Adipocyte (in vitro differentiated cells): ENCODE measurements around the gene MEGF6.
A peak's percentile ranks its signal among the peaks of the same experiment; 100 is the strongest.

Source experiments
- DNase-seq: peaks from one replicate; pipeline ENCODE4 v3.0.0-alpha.2; 2015; ENCODE audit warnings: low read depth
- H3K27me3 ChIP-seq: replicated peaks from 2 replicates; pipeline ENCODE4 v1.7.0; 2013; ENCODE audit warnings: mild to moderate bottlenecking, low read length, moderate library complexity; ENCODE audit not compliant: control insufficient read depth, insufficient read depth
- H3K36me3 ChIP-seq: 2 replicates; pipeline ENCODE4 v1.7.0; 2013; ENCODE audit warnings: low read length, mild to moderate bottlenecking, moderate library complexity; ENCODE audit not compliant: control insufficient read depth, insufficient read depth, severe bottlenecking
- H3K4me1 ChIP-seq: 2 replicates; pipeline ENCODE4 v1.7.0; 2013; ENCODE audit warnings: mild to moderate bottlenecking, low read length, moderate library complexity; ENCODE audit not compliant: control insufficient read depth, insufficient read depth
- H3K4me3 ChIP-seq: 2 replicates; pipeline ENCODE4 v1.7.0; 2013; ENCODE audit warnings: mild to moderate bottlenecking, low read length, moderate library complexity
- H3K9ac ChIP-seq: 2 replicates; pipeline ENCODE4 v1.7.0; 2013; ENCODE audit warnings: mild to moderate bottlenecking, low read length, moderate library complexity
- H3K9me3 ChIP-seq: 2 replicates; pipeline ENCODE4 v1.7.0; 2013; ENCODE audit warnings: mild to moderate bottlenecking, low read length, moderate library complexity; ENCODE audit not compliant: control insufficient read depth

MEGF6 gene

GRCh38 chr1:3488432-3488831 is 122.9 kb downstream of the MEGF6 start:
- Histone ChIP-seq H3K9me3 (peaks cover 8% of the 10 kb centered on the region), H3K4me1 (no peaks in the 10 kb centered on the region), H3K9ac (no peak overlapping the region), H3K4me3 (no peak overlapping the region), H3K27me3 (peaks cover 5% of the 10 kb centered on the region), H3K36me3 (no peaks in the 10 kb centered on the region)
- no peak for DNase-seq

- Histone ChIP-seq H3K9me3 (peaks cover 8% of the 10 kb centered on the region), H3K4me1 (no peaks in the 10 kb centered on the region), H3K4me3 (no peak overlapping the region), H3K9ac (no peak overlapping the region), H3K27me3 (peaks cover 5% of the 10 kb centered on the region), H3K36me3 (no peaks in the 10 kb centered on the region)
- no peak for DNase-seq
Observed at GRCh38 chr1:3485016-3485415, 126.3 kb downstream of the MEGF6 start.

DNA sequence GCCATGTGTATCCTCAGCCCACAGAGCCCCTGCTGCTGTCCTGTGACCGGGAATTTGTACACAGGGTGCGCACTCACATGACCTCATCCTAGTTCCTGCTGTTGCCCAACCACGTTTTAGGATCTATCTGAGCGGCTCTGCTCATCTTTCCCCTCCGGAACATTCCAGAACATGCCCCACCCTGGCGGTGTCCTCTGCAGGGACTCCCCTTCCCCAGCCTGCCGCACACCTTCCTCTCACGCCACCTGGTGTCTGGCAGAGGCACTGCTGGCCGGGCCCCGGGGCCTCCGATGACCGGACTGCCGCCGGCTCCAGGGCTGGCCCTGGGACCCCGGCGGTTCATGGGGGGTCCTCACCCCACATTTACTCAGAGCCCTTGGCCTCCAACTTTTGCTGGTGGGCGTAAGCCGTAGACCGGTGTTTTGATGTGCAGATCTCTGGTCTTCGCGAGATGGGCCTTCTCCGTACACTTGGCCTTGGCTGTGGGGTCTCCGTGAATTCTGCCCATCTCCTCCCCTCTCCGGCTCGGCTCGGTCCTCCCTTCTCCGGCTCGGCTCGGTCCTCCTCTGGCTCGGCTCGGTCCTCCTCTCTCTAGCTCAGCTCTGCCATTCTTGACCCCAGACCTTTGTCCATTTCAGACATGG is 127.4 kb downstream of the MEGF6 start:
- H3K4me1 ChIP-seq = no peaks in the 10 kb centered on the region
- peaks cover 5% of the 10 kb centered on the region for H3K27me3 ChIP-seq
- peaks cover 8% of the 10 kb centered on the region for H3K9me3 ChIP-seq
- H3K4me3 ChIP-seq = no peak overlapping the region
- H3K36me3 ChIP-seq = no peaks in the 10 kb centered on the region
- peak; percentile 63 for DNase-seq
- no peak overlapping the region for H3K9ac ChIP-seq

DNA sequence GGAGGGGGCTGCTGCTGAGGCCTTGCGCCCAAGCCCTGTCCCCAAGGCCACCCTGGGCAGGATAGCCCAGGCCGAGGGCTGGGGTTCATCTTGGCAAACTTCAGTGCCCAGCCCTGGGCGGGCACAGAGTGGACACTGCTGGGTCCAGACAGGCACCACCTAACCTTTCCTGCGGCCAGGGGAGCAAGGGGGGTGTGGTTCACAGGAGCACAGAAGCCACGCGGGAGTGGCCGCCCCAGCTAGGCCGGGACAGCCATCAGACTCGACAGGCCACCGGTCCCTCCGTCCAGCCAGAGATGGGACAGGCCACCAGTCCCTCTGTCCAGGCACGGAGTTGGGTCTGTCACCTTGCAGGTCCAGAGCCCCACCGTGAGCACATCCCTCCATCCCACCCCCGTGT is 127.9 kb downstream of the MEGF6 start:
- Histone ChIP-seq H3K4me1 (no peaks in the 10 kb centered on the region), H3K9me3 (peaks cover 2% of the 10 kb centered on the region), H3K36me3 (no peaks in the 10 kb centered on the region), H3K4me3 (no peak overlapping the region), H3K9ac (no peak overlapping the region), H3K27me3 (peaks cover 5% of the 10 kb centered on the region)
- DNase-seq = no peak

DNA sequence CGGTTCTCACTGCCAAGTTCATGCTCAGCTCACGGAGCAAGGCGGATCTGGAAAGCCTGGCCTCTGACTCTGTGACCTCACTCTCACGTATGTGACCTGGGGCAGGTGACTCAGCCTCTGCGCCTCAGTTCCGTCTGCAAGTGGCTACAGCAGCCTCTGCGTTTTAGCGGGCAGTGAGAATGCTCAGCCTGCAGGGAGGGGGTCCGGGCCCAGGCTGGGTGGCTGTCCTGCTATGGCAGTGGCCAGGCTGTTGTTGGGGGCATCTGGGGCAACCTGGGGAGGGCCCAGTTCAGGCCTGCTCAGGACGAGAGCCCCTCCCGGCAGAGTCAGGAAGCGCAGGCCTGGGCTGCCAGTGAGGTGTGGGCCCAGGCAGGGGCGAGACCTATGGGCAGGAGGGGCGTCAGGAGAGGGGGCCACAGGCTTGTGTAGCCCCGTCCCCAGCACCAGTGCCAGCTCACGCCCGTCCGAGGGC is 128.9 kb downstream of the MEGF6 start:
- Histone ChIP-seq H3K36me3 (no peaks in the 10 kb centered on the region), H3K4me1 (no peaks in the 10 kb centered on the region), H3K4me3 (no peak overlapping the region), H3K27me3 (peaks cover 8% of the 10 kb centered on the region), H3K9ac (no peak overlapping the region), H3K9me3 (no peaks in the 10 kb centered on the region)
- DNase-seq = no peak

DNA sequence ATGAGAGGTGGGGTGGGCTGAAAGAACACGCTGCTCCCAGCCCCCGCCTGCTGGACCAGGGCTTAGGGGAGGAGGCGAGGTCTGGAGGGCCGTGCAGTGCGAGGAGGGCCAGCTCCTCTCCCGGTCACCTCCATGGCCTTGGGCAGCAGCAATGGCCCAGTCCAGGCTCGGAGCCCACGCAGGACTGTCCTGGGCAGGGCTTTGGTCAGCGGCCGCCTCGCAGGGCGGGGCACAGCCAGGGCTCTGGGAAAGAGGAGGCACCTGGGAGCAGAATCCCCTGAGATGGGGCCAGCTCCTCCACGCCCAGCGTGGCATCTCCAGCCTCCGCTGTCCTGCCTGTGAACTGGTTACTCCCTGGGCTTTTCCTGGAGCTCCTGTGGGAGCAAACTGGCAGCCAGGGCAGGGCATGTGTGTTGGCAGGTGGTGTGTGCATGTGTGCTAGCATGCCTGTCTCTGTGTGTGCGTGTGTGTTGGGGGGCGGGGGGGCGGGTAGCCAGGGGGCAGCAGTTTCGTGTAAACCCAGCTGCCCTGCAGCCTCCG is 129.4 kb downstream of the MEGF6 start:
- no peaks in the 10 kb centered on the region for H3K9me3 ChIP-seq
- peaks cover 9% of the 10 kb centered on the region for H3K27me3 ChIP-seq
- H3K4me1 ChIP-seq = no peaks in the 10 kb centered on the region
- no peak overlapping the region for H3K9ac ChIP-seq
- no peak overlapping the region for H3K4me3 ChIP-seq
- no peak for DNase-seq
- H3K36me3 ChIP-seq = no peaks in the 10 kb centered on the region

DNA sequence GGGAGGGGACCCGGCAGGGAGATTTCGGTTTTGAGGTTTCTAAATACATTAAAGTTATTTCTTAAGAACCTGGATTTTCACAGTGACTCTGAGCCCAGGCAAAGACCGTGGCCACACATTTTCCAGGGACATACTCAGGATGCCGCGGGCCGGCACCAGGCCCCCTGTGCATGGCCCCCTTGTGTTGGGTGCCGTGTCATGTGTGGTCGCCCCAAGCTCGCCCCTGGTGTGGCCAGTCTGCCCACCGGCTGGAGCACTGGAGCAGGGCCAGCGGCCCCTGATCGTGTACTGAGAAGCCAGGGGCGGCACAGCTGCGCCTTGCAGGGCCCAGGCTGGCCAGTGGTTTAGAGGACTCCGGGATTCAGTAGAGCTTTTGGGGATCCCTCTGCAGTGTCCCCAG is 130.3 kb downstream of the MEGF6 start:
- Histone ChIP-seq H3K36me3 (no peaks in the 10 kb centered on the region), H3K9ac (no peak overlapping the region), H3K4me3 (no peak overlapping the region), H3K27me3 (peaks cover 4% of the 10 kb centered on the region), H3K9me3 (no peaks in the 10 kb centered on the region), H3K4me1 (no peaks in the 10 kb centered on the region)
- DNase-seq = no peak

DNA sequence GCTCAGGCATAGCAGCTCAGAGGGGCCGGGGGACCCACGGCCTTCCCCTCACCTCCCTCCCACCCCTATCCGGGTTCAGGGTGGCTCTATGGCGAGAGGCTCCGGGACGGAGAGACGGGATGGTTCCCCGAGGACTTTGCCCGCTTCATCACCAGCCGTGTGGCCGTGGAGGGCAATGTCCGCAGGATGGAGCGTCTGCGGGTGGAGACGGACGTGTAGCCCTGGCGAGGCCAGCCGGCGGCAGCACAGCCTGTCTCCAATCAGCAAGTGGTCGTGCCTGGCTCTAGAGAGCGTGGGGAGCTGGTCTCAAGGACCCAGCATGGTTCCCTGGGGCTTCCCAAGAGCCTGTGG is 131.0 kb downstream of the MEGF6 start:
- Histone ChIP-seq H3K4me1 (no peaks in the 10 kb centered on the region), H3K27me3 (peaks cover 4% of the 10 kb centered on the region), H3K36me3 (no peaks in the 10 kb centered on the region), H3K9ac (no peak overlapping the region), H3K9me3 (no peaks in the 10 kb centered on the region), H3K4me3 (no peak overlapping the region)
- DNase-seq = no peak

- Histone ChIP-seq H3K36me3 (no peaks in the 10 kb centered on the region), H3K9ac (no peak overlapping the region), H3K4me1 (no peaks in the 10 kb centered on the region), H3K9me3 (no peaks in the 10 kb centered on the region), H3K4me3 (no peak overlapping the region), H3K27me3 (peaks cover 4% of the 10 kb centered on the region)
- no peak for DNase-seq
Observed at GRCh38 chr1:3479511-3480368, 131.6 kb downstream of the MEGF6 start.

DNA sequence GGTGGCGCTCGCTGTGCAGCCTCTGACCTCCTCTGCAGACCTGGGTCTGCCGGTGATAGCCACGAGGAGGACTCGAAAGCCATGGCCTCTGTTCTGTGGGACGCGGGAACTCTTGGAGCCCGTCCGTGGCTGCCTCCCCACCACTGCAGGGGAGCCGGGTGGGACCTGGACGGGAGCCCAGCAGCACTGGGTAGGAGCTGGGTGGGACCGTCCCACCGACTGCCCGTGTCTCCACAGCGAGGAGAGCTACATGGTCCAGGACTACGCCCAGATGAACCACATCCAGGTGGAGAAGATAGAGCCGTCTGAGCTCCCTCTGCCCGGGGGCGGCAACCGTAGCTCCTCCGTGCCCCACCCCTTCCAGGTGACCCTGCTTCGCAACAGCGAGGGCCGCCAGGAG is 133.1 kb downstream of the MEGF6 start:
- Histone ChIP-seq H3K9ac (no peak overlapping the region), H3K4me1 (peaks cover 13% of the 10 kb centered on the region)

GRCh38 chr1:3477241-3477995 is 133.9 kb downstream of the MEGF6 start:
- no peaks in the 10 kb centered on the region for H3K9me3 ChIP-seq
- peaks cover 17% of the 10 kb centered on the region for H3K4me1 ChIP-seq
- no peaks in the 10 kb centered on the region for H3K36me3 ChIP-seq
- no peak overlapping the region for H3K4me3 ChIP-seq
- H3K27me3 ChIP-seq = peaks cover 4% of the 10 kb centered on the region
- no peak overlapping the region for H3K9ac ChIP-seq
- no peak for DNase-seq

More for the DNA sequence above, 133.1 kb downstream of the MEGF6 start:
- Histone ChIP-seq H3K4me3 (no peak overlapping the region), H3K27me3 (peaks cover 4% of the 10 kb centered on the region), H3K9me3 (no peaks in the 10 kb centered on the region), H3K36me3 (no peaks in the 10 kb centered on the region)
- no peak for DNase-seq
